IPS DF 19.7 (cell line): Measurements from ENCODE around the gene PIK3C3.

ENCODE experiments used
- DNase-seq: peaks from one replicate; pipeline ENCODE4 v3.0.0-alpha.2; 2013; ENCODE audit warnings: low read depth, low spot score

PIK3C3 gene

DNA sequence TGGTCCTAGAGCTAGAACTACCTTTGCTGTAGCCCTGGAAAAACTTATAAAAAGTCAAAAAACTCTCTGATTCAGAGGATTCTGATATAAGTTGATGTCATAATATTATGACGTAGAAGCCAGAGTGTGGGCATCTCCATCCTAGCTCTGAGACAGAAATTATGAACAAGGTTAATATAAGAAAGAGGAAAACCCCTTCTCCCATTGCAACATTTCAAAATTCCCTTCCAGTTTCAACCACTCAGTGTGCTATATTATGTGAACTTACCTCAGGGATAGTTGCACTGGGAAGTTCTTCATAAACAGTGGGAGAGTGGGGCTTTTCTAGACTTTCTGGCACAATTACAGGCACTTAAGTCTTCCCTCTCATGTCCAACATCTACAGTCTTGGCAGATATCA, 171.6 kb downstream of the PIK3C3 start:
- DNase-seq, result no peak

DNA sequence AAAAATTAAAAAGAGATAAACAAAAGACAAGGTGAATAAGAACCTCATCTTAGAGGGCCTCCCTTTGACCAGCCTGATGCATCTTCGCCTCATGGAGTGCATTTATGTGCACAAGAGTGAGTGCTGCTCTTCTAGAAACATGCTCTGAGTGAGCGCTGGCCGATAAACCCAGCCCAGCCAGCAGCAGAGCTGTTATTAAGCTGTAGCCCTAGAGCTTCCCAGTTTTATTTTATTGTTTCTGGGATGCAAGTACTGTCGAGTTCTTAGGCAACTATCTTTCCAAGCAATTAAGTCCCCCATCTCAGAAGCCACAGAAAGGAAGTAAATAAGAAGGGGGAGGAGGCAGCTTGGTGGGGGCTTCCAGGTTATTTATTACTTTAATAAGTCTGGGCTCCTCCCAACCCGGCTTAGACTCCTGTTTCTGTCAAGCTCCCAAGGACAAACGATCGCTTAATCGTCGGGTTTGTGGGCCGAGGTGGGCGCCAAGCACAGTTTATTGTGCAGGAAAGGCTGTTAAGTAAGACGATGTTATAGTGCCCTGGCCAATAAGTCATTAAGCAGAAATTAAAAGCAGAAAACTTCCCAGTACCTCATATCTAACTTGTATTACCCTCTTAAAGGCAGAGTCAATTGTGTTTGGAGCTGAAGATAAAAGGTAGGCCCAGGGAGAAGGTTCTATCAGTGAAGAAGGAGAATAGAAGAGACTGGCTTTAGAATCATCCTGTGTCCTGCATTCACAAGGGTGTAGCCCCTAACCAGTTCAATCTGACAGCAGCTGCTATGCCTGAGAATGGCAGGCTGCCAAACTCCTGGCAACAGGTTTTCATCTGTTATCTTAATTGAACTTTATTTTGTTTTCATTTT, 176.3 kb downstream of the PIK3C3 start:
- DNase-seq, result no peak

DNA sequence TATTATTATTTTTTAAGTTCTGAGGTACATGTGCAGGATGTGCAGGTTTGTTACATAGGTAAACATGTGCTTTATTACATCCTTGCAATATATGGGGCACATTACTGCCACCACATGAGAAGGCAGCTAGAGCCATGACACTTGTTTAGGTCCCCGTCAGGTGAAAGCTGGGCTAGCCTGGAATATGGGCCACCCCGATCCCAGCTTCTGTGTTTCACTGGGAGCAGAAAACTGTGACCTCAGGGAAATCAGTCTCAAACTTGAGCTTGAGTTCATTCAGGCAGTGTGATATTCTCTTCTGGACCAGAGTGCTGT, 176.9 kb downstream of the PIK3C3 start:
- DNase-seq, result no peak
